K562 (cell line): ENCODE measurements around the gene APOB. TPM values are rescaled to one million over a fixed set of nuclear protein-coding genes. Genes with fewer than 3 reads are reported as not detected.

Experiments
- E2F4 ChIP-seq: sonication (generic); formaldehyde crosslinking; IDR thresholded peaks from 2 replicates; pipeline ENCODE4 v1.8.0; 2022; ENCODE audit warnings: mild to moderate bottlenecking, low read depth, missing genetic modification reagents
- KHSRP ChIP-seq: fragments of 450-650 bp; IDR thresholded peaks from 2 replicates; pipeline ENCODE4 v1.6.1; 2017
- NFYB ChIP-seq: IDR thresholded peaks from 2 replicates; pipeline ENCODE4 v1.6.1; 2011; ENCODE audit warnings: mild to moderate bottlenecking, moderate library complexity; ENCODE audit not compliant: insufficient read length; ENCODE audit errors: extremely low read depth
- PCBP1 ChIP-seq: fragments of 200-400 bp; formaldehyde crosslinking; IDR thresholded peaks from 2 replicates; pipeline ENCODE4 v1.6.1; 2018; ENCODE audit warnings: mild to moderate bottlenecking, low read depth, low read length; ENCODE audit not compliant: poor library complexity, severe bottlenecking
- RBM25 ChIP-seq: fragments of 200-400 bp; formaldehyde crosslinking; IDR thresholded peaks from 2 replicates; pipeline ENCODE4 v1.6.1; 2018; ENCODE audit warnings: low read length, low read depth, moderate library complexity; ENCODE audit not compliant: severe bottlenecking
- TOE1 ChIP-seq, 2 experiments: fragments of 450-650 bp in 1 of 2; sonication (generic) in 1 of 2; formaldehyde crosslinking in 1 of 2; IDR thresholded peaks; 2 replicates each; pipeline versions ENCODE4 v1.7.1 to v1.8.0; 2016 to 2022; ENCODE audit warnings: borderline replicate concordance in 2 of 2, mild to moderate bottlenecking in 2 of 2, antibody characterized with exemption in 1 of 2, inconsistent platforms in 1 of 2, low read depth in 1 of 2, missing genetic modification reagents in 1 of 2, moderate library complexity in 1 of 2
- polyA plus RNA-seq, 8 experiments: library from polyadenylated mRNA; depleted of rRNA in 4 of 8; stranded (reverse) in 5 of 8; unstranded in 3 of 8; fragments of >200 nt; fragmentation: Nextera tagmentation in 2 of 8; fragmentation: Illumina TruSeq in 1 of 8; extraction: Ambion mirVana in 2 of 8; extraction: Trizol in 1 of 8; gene quantifications; 2 replicates each; pipeline versions ENCODE4 v1.2.1 to v1.2.3, GENCODE V29; 2011 to 2014; ENCODE audit warnings: inconsistent platforms in 1 of 8, missing spikeins in 1 of 8
- total RNA-seq, 7 experiments: library from RNA; depleted of rRNA in 6 of 7; stranded (reverse); fragments of >200 nt in 6 of 7; fragmentation: Illumina TruSeq in 2 of 7; extraction: Trizol in 2 of 7; gene quantifications; 2 replicates each; pipeline versions ENCODE4 v1.2.1 to v1.2.3, GENCODE V29; 2011 to 2021; ENCODE audit warnings: low replicate concordance in 1 of 7
- TF ChIP-seq, protein P1 (sequence below), 2 experiments: fragments of 450-650 bp; conservative IDR thresholded peaks; 2 replicates each; pipeline ENCODE4 v1.6.1; 2017; ENCODE audit warnings: mild to moderate bottlenecking in 2 of 2, moderate library complexity in 2 of 2

APOB gene
- total and polyA plus RNA-seq, 9 of the 15 experiments (the other 6 are each of a cell fraction or from before 2014, with no cell fraction given), result 0.73 TPM; not detected in 8

GRCh38 chr2:21057097-21057496 is 13.2 kb upstream of the APOB start (continued):
- TF ChIP-seq, protein P1, sequence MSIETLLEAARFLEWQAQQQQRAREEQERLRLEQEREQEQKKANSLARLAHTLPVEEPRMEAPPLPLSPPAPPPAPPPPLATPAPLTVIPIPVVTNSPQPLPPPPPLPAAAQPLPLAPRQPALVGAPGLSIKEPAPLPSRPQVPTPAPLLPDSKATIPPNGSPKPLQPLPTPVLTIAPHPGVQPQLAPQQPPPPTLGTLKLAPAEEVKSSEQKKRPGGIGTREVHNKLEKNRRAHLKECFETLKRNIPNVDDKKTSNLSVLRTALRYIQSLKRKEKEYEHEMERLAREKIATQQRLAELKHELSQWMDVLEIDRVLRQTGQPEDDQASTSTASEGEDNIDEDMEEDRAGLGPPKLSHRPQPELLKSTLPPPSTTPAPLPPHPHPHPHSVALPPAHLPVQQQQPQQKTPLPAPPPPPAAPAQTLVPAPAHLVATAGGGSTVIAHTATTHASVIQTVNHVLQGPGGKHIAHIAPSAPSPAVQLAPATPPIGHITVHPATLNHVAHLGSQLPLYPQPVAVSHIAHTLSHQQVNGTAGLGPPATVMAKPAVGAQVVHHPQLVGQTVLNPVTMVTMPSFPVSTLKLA (conservative IDR thresholded peaks at IDR 0.05), result no peak
- TF ChIP-seq E2F4 (CRISPR knock-in tag), result no peak
- no peak for TF ChIP-seq NFYB
- no peak for TF ChIP-seq TOE1 (IDR thresholded peaks at IDR 0.05; ENCODE audit: borderline replicate concordance)
- no peak for TF ChIP-seq TOE1 (CRISPR knock-in tag; IDR thresholded peaks at IDR 0.05; ENCODE audit: borderline replicate concordance, low read depth)
- TF ChIP-seq KHSRP, result no peak
- TF ChIP-seq RBM25, result no peak
- no peak for TF ChIP-seq PCBP1
